Measurements from ENCODE around the gene PRDX5. TPM values are rescaled to one million over a fixed set of nuclear protein-coding genes. Genes with fewer than 3 reads are reported as not detected.

Gene PRDX5
- polyA plus RNA-seq, 4 donors, result 187 to 282 (median 212) TPM

DNA sequence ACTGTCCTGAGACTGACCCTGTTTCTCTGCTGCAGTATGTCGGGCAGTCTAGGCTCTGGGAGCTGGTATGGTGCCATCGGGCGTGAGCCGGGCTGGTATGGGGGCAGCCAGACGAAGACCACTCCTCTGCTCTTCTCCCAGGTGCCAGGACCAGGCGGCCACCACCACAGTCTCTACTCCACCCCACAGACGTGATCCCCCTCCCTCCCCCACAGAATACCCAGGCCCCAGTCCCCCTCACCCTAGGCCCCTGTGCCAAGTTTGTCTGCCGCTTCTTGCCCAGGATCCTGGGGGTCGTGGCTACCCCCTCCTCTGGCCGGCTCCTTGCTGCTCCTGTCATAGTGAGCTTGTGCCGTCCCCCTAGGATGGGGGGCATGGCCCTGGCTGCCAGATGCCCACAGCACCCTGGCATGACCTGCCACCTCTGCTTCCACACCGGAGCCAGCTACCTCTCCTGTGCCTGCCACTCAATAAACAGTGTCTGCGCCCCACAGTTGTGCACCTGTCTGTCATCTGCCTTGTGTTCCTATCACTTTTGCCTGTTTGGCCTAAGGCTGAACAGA lies 28.8 kb upstream of the PRDX5 start:
- no peak for DNase-seq (ENCODE audit: low read depth in 4 of 4, low spot score in 2 of 4)

DNA sequence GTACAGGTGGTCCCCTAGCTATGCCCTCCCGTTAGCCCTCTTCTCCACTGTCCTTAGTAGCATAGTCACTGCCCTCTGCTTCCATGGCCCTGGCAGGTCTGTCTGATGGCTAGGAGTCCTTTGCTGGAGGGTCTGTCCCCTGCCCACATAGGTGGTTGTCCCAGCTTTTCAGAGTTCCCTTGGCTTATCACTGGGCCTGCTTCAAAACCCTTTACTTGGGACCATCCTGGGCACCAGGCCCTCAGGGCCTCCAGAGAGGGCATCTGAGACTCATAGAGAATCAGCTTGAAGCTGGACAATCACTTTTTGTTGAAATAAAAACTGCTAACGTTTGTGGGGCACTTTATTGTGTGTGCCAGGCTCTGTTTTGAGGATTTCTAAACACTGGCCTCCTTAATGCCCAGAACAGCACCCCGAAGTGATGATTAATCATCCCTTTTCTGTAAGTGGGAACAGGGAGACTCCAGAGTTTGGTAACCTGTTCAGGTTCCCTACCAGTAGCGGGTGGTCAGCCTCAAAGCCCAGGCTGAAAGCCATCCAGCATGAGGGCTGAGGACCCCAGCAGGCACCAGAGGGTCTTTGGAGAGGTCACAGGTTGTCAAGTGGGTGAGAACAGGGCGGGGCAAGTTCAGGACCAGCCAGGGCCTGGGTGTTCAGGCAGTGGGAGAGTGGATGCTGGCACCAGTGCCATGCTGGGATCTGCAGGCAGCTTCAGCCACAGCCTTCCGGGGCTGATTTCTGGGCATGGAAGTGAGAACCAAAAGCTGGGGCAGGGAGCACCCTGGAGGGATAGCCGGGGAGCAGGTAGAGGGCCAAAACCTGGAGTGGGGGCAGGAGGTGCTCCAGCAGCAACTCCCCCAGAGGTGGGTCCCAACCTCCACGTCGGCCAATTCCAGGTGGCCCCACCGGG lies 27.3 kb upstream of the PRDX5 start:
- no peak for DNase-seq (ENCODE audit: low read depth in 4 of 4, low spot score in 2 of 4)

DNA sequence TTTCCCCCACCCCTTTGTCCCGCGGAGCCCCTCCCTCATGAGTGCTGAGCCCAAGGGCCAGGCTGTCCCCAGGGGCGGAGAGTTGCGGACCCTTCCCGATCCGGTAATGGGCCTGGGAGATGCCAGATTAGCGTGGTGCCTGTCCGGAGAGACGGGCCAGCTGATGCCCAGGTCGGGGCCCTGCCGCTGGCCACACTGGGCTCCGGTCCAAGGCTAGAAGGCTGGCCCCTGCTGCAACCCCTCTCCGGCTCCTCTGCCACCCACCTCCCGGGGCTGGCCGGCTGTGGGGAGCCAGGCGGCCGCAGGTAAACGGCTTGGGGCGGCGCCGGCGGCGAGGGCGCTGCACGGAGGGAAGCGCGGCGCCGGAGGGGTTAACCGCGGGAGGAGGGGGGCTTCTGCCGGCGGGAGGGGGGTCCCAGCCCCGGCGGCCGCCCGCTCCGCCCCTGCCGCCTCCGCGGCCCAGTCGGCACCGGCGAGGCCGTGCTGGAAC lies 26.6 kb upstream of the PRDX5 start, which contains the start of gene KCNK4:
Gene KCNK4 (plus strand): TSS at position 41 of the 490 bp plus-strand sequence. CDS start 1,717 bp downstream, outside the sequence.
- DNase-seq (ENCODE audit: low read depth in 4 of 4, low spot score in 2 of 4), result no peak

DNA sequence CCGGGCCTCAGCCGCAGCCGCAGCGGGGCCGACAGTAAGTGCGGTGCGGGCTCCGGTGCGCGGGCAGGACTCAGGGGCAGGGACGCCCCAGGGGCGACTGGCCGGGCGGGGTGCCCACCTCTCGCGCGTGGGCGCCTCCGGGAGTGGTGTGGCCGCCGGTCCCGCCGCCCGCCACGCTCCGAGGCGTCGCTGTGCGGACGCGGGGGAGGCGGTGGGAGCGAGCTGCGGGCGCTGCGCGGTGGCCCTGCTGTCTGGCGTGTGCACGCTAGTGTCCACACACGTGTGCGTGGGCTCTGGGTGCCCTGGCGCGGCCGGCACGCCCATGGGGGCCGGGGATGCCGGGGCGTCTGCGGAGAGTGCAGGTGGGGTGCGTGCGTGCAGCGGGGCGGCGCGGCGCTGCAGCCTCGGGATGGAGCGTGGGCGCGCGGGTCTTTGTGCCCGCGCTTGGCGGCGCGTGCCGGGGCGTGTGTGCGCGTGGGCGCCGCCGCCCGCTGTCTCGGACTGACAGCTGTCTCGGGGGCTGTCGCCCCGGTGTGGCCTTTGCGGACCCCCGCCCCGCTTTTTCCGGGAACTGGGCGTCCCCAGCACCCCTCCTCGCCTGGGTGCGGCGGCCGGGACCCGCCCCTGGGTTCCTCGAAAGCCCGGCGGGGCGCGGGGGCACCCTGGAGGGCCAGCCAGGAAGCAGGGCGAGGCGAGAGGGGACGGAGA lies 26.0 kb upstream of the PRDX5 start:
- no peak for DNase-seq (ENCODE audit: low read depth in 4 of 4, low spot score in 2 of 4)

DNA sequence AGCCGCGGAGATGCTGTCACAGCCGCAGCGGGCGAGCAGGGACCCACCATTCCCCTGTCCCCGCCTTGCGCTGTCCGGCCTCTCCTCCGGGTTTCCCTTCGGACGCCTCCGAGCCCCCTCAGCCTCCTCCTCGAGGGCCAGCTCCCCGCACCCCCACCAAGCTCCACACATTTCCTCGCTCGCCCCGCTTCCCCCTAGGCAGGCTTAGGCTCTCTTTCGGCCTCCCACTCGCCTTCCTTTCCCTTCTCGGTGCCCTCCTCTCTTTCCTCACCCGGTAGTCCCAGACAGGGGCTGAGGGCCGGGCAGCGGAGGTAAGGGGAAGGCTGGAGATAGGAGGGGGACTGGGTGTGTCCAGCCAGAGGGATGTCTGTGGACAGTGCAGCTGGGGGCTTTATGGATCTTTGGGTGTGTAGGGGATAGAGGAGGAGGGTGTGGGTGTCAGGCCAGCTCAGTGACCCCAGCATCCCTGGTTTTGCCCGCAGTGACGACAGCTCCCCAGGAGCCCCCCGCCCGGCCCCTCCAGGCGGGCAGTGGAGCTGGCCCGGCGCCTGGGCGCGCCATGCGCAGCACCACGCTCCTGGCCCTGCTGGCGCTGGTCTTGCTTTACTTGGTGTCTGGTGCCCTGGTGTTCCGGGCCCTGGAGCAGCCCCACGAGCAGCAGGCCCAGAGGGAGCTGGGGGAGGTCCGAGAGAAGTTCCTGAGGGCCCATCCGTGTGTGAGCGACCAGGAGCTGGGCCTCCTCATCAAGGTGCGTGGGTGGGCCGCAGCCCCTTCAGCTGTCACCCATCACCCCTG lies 25.3 kb upstream of the PRDX5 start:
- no peak for DNase-seq (ENCODE audit: low read depth in 4 of 4, low spot score in 2 of 4)

DNA sequence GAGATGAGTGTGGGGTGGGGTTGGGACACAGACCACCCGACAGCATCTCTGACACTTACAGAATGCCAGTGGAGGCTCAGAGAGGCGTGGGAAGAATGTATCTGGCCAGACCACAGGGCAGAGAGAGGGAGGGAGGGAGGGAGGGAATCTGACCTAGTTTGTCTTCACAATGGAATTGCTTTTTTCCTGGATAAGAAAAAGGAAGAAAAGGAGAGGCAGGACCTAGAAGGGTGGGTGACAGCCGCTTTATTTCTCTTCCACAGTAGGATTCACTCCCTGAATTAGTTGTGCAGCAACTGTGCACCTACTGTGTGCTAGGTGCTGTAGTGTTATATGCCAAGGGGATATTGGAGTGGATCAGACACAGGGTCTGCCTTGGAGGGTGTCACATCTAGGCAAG lies 23.1 kb upstream of the PRDX5 start:
- DNase-seq (ENCODE audit: low read depth in 4 of 4, low spot score in 2 of 4), result no peak

DNA sequence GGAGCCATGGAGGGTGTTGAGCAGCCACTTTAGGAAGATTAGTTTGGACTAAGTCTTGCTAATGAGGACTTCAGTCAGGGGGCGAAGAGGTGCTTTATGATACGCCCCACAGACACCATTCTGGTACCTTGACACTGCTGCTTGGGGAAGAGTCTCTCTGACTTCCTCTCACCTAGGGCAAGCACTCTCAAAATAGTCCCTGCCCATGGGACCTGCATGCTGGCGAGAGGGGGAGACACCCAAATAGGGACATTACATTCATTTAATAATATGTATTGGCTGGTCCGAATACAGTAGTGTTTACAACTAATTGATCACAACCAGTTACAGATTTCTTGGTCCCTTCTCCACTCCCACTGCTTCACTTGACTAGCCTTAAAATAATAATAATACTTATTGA lies 22.2 kb upstream of the PRDX5 start:
- no peak for DNase-seq (ENCODE audit: low read depth in 4 of 4, low spot score in 2 of 4)

DNA sequence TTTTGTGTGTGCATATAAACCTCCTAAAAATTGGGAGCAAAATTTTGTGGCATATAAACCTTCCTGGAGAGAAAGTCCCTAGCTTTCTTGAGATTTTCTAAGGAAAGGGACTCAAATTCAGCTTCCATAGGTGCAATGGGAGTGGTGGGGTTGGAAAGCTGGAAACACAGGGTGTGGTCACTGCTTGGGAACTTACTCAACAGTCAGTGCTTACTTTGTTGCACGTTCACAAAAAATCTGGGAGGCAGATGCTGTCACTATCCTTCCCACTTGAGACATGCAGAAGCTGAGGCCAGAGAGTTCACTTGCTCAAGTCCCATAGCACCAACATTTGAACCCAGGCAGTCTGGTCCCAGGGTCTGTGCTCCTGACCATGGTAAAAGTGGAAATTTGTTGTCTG lies 21.7 kb upstream of the PRDX5 start:
- DNase-seq (ENCODE audit: low read depth in 4 of 4, low spot score in 2 of 4), result no peak

DNA sequence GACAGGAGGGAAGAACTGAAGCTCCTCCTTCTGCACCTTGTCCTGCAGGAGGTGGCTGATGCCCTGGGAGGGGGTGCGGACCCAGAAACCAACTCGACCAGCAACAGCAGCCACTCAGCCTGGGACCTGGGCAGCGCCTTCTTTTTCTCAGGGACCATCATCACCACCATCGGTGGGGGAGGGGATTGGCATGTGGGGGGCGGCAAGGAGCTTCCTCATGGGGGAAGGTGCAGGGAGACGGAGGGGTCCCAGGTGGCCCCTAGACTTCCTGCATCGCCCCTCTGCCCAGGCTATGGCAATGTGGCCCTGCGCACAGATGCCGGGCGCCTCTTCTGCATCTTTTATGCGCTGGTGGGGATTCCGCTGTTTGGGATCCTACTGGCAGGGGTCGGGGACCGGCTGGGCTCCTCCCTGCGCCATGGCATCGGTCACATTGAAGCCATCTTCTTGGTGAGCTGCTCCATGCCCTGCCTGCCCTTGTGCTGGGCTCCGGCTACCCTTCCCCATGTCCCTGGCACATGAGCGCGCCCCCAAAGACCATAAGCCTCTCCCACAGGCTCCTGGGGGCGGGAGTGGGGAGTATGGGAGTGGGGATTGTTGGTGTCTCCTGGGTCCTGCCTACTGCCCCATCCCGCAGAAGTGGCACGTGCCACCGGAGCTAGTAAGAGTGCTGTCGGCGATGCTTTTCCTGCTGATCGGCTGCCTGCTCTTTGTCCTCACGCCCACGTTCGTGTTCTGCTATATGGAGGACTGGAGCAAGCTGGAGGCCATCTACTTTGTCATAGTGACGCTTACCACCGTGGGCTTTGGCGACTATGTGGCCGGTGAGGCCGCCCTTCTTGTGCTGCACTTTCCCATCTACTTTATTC lies 20.9 kb upstream of the PRDX5 start:
- DNase-seq (ENCODE audit: low read depth in 4 of 4, low spot score in 2 of 4), result no peak

DNA sequence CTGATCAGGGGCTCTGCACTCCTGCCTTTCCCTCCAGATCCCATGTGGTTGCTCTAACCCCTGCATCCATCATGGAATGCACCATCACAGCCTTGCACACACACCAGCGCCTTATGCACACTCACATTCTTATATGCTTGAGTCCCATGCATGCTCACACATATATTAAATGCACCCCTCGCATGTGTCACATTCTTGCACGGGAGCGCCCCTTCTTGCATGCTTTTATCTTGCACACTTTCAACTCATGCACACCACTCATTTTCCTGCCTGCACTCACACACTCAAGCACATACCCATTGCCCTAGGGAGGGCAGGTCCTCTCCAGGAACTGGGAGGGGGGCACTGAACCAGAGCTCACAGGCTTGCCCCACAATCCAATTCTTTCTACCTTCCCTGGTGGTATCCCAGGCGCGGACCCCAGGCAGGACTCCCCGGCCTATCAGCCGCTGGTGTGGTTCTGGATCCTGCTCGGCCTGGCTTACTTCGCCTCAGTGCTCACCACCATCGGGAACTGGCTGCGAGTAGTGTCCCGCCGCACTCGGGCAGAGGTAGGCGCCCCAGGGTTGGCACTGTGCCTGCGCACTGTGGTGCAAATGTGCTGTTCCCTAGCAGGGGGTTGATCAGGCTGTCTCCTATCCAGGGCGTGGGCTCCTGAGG lies 20.1 kb upstream of the PRDX5 start:
- no peak for DNase-seq (ENCODE audit: low read depth in 4 of 4, low spot score in 2 of 4)

DNA sequence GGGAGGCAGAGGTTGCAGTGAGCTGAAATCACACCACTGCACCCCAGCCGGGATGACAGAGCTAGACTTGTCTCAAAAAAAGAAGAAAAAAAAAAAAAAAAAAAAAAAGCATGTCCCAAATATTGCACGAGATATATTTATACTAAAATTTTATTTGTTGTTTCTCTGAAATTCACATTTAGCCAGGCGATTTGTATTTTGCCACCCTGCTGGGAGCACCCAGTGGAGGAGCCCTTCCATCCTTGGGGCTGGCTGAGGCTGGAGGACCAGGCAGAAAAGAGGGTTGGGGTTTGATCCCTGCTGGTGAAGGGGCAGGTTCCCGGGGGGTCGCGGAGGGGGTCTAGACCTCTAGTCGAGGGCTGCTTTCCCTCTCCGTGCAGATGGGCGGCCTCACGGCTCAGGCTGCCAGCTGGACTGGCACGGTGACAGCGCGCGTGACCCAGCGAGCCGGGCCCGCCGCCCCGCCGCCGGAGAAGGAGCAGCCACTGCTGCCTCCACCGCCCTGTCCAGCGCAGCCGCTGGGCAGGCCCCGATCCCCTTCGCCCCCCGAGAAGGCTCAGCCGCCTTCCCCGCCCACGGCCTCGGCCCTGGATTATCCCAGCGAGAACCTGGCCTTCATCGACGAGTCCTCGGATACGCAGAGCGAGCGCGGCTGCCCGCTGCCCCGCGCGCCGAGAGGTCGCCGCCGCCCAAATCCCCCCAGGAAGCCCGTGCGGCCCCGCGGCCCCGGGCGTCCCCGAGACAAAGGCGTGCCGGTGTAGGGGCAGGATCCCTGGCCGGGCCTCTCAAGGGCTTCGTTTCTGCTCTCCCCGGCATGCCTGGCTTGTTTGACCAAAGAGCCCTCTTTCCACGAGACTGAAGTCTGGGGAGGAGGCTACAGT lies 18.7 kb upstream of the PRDX5 start:
- DNase-seq (ENCODE audit: low read depth in 4 of 4, low spot score in 2 of 4), result no peak

DNA sequence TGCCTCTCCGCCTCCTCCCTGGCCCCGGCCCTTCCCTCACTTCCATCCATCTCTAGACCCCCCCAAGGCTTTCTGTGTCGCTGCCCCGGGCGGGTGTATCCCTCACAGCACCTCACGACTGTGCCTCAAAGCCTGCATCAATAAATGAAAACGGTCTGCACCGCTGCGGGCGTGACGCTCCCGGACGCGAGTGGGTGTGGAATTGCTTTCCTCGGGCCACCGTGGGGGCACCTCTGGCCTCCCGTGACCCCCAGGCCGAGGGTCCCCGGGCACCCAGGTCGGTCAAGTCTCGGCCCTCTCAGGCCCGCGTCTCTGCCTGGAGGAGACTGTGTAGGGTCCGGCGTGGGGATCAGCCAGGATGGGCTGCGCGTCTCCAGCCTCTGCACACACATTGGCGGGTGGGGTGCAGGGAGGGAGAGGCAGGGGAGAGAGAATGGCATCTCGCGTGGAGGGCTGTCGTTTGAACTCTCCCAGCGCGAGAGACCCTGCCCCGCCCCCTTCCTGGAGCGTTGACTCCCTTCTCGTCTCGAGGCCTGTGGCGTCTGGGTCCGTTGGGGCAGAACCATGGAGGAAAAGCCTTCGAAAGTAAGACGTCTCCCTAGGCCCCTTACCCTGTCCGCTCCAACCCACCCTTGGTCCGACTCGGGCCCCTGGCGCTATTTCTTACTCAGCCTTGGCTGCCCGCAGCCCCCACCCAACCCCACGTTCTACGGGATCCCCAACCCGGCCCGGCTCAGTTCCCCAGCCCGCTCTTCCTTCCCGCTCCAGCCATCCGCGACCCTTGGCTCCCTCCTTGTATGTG lies 17.9 kb upstream of the PRDX5 start, which contains the start of gene CATSPERZ:
Gene CATSPERZ (plus strand): TSS at position 512 of the 802 bp plus-strand sequence. CDS start 53 bp downstream, at position 565.
- DNase-seq (ENCODE audit: low read depth in 4 of 4, low spot score in 2 of 4), result no peak

DNA sequence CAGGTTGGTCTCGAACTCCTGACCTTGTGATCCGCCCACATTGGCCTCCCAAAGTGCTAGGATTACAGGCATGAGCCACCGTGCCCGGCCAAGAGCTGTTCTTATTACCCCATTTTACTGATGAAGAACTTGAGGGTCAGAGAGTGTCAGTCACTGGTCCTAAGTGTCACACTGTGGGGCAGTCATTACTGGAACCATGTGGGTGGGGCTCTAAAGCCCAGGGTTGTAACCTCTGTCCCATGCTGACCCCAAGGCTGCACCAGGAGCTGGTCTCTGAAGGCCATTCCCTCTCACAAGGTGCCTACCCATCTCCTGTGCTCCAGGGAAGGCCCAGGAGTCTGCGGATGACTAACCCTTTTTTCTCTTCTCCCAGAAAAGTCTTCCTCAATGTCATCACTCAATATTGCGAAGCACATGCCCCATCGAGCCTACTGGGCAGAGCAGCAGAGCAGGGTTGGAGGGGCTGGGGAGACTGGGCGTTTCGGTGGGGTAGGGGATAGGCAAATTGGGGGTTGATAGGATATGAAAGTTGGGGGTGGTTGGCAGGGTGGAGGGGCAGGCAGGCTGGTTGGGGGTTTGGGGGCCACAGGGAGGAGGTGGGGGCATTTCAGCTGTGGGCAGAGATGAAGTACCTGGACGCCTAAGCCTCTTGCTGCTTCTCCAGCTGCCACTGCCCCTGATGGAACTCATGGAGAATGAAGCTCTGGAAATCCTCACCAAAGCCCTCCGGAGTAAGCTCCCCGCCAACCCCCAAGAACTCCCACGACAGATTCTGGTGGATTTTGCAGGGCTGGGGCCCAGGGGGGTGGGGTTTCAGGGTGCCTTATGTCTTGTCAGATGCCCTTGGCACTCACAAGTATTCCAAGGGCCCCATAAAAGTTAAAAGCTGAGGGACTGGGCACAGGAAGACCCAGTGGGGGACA lies 14.6 kb upstream of the PRDX5 start:
- no peak for DNase-seq (ENCODE audit: low read depth in 4 of 4, low spot score in 2 of 4)

DNA sequence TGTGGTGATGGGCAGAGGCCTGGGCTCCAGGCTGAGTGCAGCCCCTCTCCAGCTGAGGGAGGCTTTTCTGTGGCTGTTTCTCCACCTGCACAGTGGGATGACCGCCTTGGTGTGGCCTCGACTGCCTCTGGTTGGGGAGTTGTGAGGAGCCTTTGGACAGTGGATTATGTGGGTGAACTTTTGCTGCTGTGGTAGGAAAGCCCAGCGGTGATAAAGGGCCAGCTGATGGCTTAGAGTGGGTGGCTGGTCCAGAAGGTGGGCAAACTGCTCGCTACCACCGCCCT lies 13.9 kb upstream of the PRDX5 start:
- DNase-seq (ENCODE audit: low read depth in 4 of 4, low spot score in 2 of 4), result no peak

DNA sequence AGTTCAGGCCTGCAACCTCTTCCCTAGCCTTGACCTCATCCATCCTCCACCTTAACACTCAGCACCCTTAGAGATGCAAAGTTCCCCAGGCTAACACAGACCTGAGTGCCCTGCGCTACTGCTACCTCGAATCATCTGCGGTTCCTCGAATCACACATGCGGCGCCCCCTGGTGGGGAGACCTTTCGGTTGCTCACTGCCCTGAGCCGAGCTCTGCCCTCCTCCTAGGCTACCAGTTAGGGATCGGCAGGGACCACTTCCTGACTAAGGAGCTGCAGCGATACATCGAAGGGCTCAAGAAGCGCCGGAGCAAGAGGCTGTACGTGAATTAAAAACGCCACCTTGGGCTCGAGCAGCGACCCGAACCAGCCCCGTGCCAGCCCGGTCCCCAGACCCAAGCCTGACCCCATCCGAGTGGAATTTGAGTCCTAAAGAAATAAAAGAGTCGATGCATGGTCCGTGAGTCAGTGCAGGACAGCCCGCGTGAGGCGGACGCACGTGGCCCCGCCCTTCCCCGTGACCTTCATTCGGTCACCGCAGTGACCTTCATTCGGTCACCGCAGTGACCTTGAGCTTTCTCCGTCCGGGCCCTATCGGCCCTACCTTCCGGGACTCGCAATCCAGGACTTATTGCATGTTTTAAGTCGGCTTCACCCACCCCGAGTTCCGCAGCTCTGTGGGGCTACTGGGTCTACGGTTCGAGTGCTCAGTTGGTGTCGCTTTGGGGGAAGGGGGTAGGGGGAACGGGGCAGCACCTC lies 13.4 kb upstream of the PRDX5 start:
- DNase-seq (ENCODE audit: low read depth in 4 of 4, low spot score in 2 of 4), result peak in 2 of 4 donors; percentile 69 to 79
